Activated B cell treated with CpG ODN at 0.5 μM for 24 hours (primary cell): ENCODE measurements around the gene COX8C. TPM values are rescaled to one million over a fixed set of nuclear protein-coding genes. Genes with fewer than 3 reads are reported as not detected.
"Not testable (repeated sequence)": the region's sequence is repeated elsewhere in the genome, so short reads cannot be mapped to it uniquely, and the experiment has no call there.

Source experiments
- ATAC-seq: fragments of 200-7000 bp; cut with Tn5 transposase; one replicate; pipeline ENCODE4 v1.10.0; 2021; ENCODE audit warnings: low read depth, mild to moderate bottlenecking, moderate library complexity
- CTCF ChIA-PET: fragments of 350-600 bp; sonication (Branson Sonifier 250); formaldehyde crosslinking; loops from one replicate; lab custom pipeline; 2021; ENCODE audit warnings: antibody characterized with exemption; lab: Charles Lee
- POLR2A ChIA-PET: fragments of 350-600 bp; sonication (Branson Sonifier 250); formaldehyde crosslinking; loops from one replicate; lab custom pipeline; 2021; ENCODE audit warnings: antibody characterized with exemption; lab: Charles Lee
- DNase-seq: peaks from one replicate; pipeline ENCODE4 v3.0.0; 2022
- H3K27ac Mint-ChIP-seq: one replicate; pipeline ENCODE4 v1.8.0; 2020; ENCODE audit warnings: mixed read lengths
- H3K27me3 Mint-ChIP-seq: one replicate; pipeline ENCODE4 v1.8.0; 2021; ENCODE audit warnings: mixed read lengths
- H3K36me3 Mint-ChIP-seq: one replicate; pipeline ENCODE4 v1.8.0; 2021; ENCODE audit warnings: low read depth, mixed read lengths
- H3K4me1 Mint-ChIP-seq: one replicate; pipeline ENCODE4 v1.8.0; 2021; ENCODE audit warnings: mixed read lengths
- H3K4me3 Mint-ChIP-seq: one replicate; pipeline ENCODE4 v1.8.0; 2020; ENCODE audit warnings: mild to moderate bottlenecking, mixed read lengths
- H3K9me3 Mint-ChIP-seq: one replicate; pipeline ENCODE4 v1.8.0; 2020; ENCODE audit warnings: mixed read lengths
- CTCF ChIP-seq: fragments of 200-600 bp; IDR thresholded peaks from one replicate; pipeline ENCODE4 v1.8.0; 2022; ENCODE audit warnings: antibody characterized with exemption, mild to moderate bottlenecking
- intact Hi-C: fragments of 100-400 bp; cut with micrococcal nuclease; formaldehyde crosslinking; loops from one replicate; pipeline ENCODE4 v1.15.1; 2024
- total RNA-seq: library from RNA; stranded (reverse); gene quantifications from 2 replicates; pipeline ENCODE4 v1.2.3, GENCODE V29; 2022

The COX8C gene
- total RNA-seq, 1 donor from 2014 or later: not detected

GRCh38 chr14:93337884-93338283 is 9.1 kb upstream of the COX8C start:
- intact Hi-C loops: no loop called here
- no peak for TF ChIP-seq CTCF
- POLR2A ChIA-PET: no interaction called here
- H3K27ac Mint-ChIP-seq: no peak overlapping the region
- ATAC-seq (no peak), DNase-seq (no peak)
- H3K4me3 Mint-ChIP-seq: no peak overlapping the region
- peaks cover 9% of the 10 kb centered on the region for H3K4me1 Mint-ChIP-seq
- CTCF ChIA-PET: no interaction called here
- peaks cover 6% of the 10 kb centered on the region for H3K36me3 Mint-ChIP-seq
- H3K9me3 Mint-ChIP-seq: peaks cover 16% of the 10 kb centered on the region
- no peaks in the 10 kb centered on the region for H3K27me3 Mint-ChIP-seq

- peaks cover 6% of the 10 kb centered on the region for H3K4me1 Mint-ChIP-seq
- DNase-seq: no peak
- no peak for TF ChIP-seq CTCF
- H3K27me3 Mint-ChIP-seq: no peaks in the 10 kb centered on the region
- CTCF ChIA-PET: no interaction called here
- peaks cover 1% of the 10 kb centered on the region for H3K36me3 Mint-ChIP-seq
- intact Hi-C loops: no loop called here
- H3K27ac Mint-ChIP-seq: no peak overlapping the region
- peaks cover 10% of the 10 kb centered on the region for H3K9me3 Mint-ChIP-seq
- ATAC-seq: no peak
- POLR2A ChIA-PET: interaction anchor here (0.6 kb wide), 1 partner anchor 12 kb away, joined by 4 read pairs; no protein-coding TSS in a partner anchor
- H3K4me3 Mint-ChIP-seq: no peak overlapping the region
Observed at GRCh38 chr14:93343266-93343665, 3.7 kb upstream of the COX8C start.

- peaks cover 1% of the 10 kb centered on the region for H3K36me3 Mint-ChIP-seq
- DNase-seq (no peak), ATAC-seq (no peak)
- H3K9me3 Mint-ChIP-seq: peaks cover 10% of the 10 kb centered on the region
- peaks cover 7% of the 10 kb centered on the region for H3K4me1 Mint-ChIP-seq
- ChIA-PET CTCF (no interaction called here), POLR2A (interaction anchor here (0.6 kb wide), 1 partner anchor 12 kb away, joined by 4 read pairs; no protein-coding TSS in a partner anchor)
- no peak overlapping the region for H3K27ac Mint-ChIP-seq
- no peak for TF ChIP-seq CTCF
- H3K27me3 Mint-ChIP-seq: no peaks in the 10 kb centered on the region
- intact Hi-C loops: no loop called here
- H3K4me3 Mint-ChIP-seq: no peak overlapping the region
Observed at GRCh38 chr14:93343797-93344196, 3.2 kb upstream of the COX8C start.

GRCh38 chr14:93347850-93348249 is 868 bp downstream of the COX8C start:
- intact Hi-C loops: no loop called here
- Mint-ChIP-seq H3K9me3 (peaks cover under 1% of the 10 kb centered on the region), H3K27me3 (no peaks in the 10 kb centered on the region), H3K4me1 (peaks cover 7% of the 10 kb centered on the region), H3K27ac (no peak overlapping the region), H3K4me3 (no peak overlapping the region), H3K36me3 (no peaks in the 10 kb centered on the region)
- ChIA-PET CTCF (no interaction called here), POLR2A (no interaction called here)
- no peak for DNase-seq
- TF ChIP-seq CTCF: no peak
- no peak for ATAC-seq

- TF ChIP-seq CTCF: no peak
- POLR2A ChIA-PET: no interaction called here
- no peak overlapping the region for H3K4me3 Mint-ChIP-seq
- DNase-seq (no peak), ATAC-seq (no peak)
- H3K36me3 Mint-ChIP-seq: no peaks in the 10 kb centered on the region
- no peaks in the 10 kb centered on the region for H3K9me3 Mint-ChIP-seq
- intact Hi-C loops: no loop called here
- H3K4me1 Mint-ChIP-seq: peaks cover 7% of the 10 kb centered on the region
- CTCF ChIA-PET: no interaction called here
- H3K27me3 Mint-ChIP-seq: no peaks in the 10 kb centered on the region
- H3K27ac Mint-ChIP-seq: no peak overlapping the region
Observed at GRCh38 chr14:93348292-93348691, 1.3 kb downstream of the COX8C start.

GRCh38 chr14:93354873-93355272 is 7.9 kb downstream of the COX8C start:
- CTCF ChIA-PET, DNase-seq, H3K9me3 Mint-ChIP-seq, H3K27me3 Mint-ChIP-seq, H3K4me1 Mint-ChIP-seq, ATAC-seq, intact Hi-C loops, H3K4me3 Mint-ChIP-seq, H3K27ac Mint-ChIP-seq, H3K36me3 Mint-ChIP-seq: not testable (repeated sequence)
- POLR2A ChIA-PET: interaction anchor here (0.6 kb wide), 1 partner anchor 37 kb away, joined by 3 read pairs; no protein-coding TSS in a partner anchor
